ENCODE measurements around the gene HNRNPDL. TPM values are rescaled to one million over a fixed set of nuclear protein-coding genes. Genes with fewer than 3 reads are reported as not detected.
A peak's percentile ranks its signal among the peaks of the same experiment; 100 is the strongest.

HNRNPDL gene
- total and polyA plus RNA-seq, 2 of the 13 experiments (the other 11 are each of a cell fraction or from before 2014, with no cell fraction given): 167 to 414 TPM

- TF ChIP-seq GRHL1 (CRISPR knock-in tag; conservative IDR thresholded peaks at IDR 0.05): no peak
- peak; percentile 33 for TF ChIP-seq ESRRA (CRISPR knock-in tag; IDR thresholded peaks at IDR 0.05; ENCODE audit: low read depth)
- TF ChIP-seq PAF1 (CRISPR knock-in tag; IDR thresholded peaks at IDR 0.05): no peak
- peak; percentile 67; the same call in 1 of the 2 replicates for TF ChIP-seq ZNF598 (CRISPR knock-in tag; IDR thresholded peaks at IDR 0.05; ENCODE audit: borderline replicate concordance)
- TF ChIP-seq SAFB2 (CRISPR knock-in tag; IDR thresholded peaks at IDR 0.05; ENCODE audit: borderline replicate concordance, low read depth): peak; percentile 3; the same call in 1 of the 2 replicates
- peak; percentile 83; the same call in 1 of the 2 replicates for TF ChIP-seq GFI1 (CRISPR knock-in tag; IDR thresholded peaks at IDR 0.05; ENCODE audit: borderline replicate concordance)
- TF ChIP-seq NRL (CRISPR knock-in tag; IDR thresholded peaks at IDR 0.05; ENCODE audit: borderline replicate concordance): peak; percentile 76
- TF ChIP-seq ZGPAT (CRISPR knock-in tag; IDR thresholded peaks at IDR 0.05): peak; percentile 97
- TF ChIP-seq, protein P1, sequence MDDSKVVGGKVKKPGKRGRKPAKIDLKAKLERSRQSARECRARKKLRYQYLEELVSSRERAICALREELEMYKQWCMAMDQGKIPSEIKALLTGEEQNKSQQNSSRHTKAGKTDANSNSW (CRISPR knock-in tag; IDR thresholded peaks at IDR 0.05; ENCODE audit: borderline replicate concordance): no peak; the same call in 1 of the 2 replicates
- peak; percentile 76 for TF ChIP-seq DRAP1 (CRISPR knock-in tag; IDR thresholded peaks at IDR 0.05)
- peak; percentile 82 for TF ChIP-seq ZNF138 (CRISPR knock-in tag; IDR thresholded peaks at IDR 0.05; ENCODE audit: low read depth)
- TF ChIP-seq, protein P2, sequence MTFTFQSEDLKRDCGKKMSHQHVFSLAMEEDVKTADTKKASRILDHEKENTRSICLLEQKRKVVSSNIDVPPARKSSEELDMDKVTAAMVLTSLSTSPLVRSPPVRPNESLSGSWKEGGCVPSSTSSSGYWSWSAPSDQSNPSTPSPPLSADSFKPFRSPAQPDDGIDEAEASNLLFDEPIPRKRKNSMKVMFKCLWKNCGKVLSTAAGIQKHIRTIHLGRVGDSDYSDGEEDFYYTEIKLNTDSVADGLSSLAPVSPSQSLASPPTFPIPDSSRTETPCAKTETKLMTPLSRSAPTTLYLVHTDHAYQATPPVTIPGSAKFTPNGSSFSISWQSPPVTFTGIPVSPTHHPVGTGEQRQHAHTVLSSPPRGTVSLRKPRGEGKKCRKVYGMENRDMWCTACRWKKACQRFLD (CRISPR knock-in tag; IDR thresholded peaks at IDR 0.05; ENCODE audit: borderline replicate concordance): peak; percentile 72; the same call in 1 of the 2 replicates
- peak; percentile 72 for TF ChIP-seq POLR2AphosphoS5 (IDR thresholded peaks at IDR 0.05; ENCODE audit: low read depth, low read length)
- no peak for TF ChIP-seq SETDB1 (CRISPR knock-in tag; IDR thresholded peaks at IDR 0.05; ENCODE audit: borderline replicate concordance)
- peak; percentile 83; the same call in 1 of the 2 replicates for TF ChIP-seq ZZZ3 (CRISPR knock-in tag; IDR thresholded peaks at IDR 0.05; ENCODE audit: borderline replicate concordance)
- no peak for TF ChIP-seq ZNF17 (CRISPR knock-in tag; IDR thresholded peaks at IDR 0.05)
- peak; percentile 85 for TF ChIP-seq ASH2L (IDR thresholded peaks at IDR 0.05; ENCODE audit: insufficient read length, low read depth, low read length)
- TF ChIP-seq NR3C1 (CRISPR knock-in tag; IDR thresholded peaks at IDR 0.05): no peak
- TF ChIP-seq SRF (IDR thresholded peaks at IDR 0.05; ENCODE audit: low read depth, low read length): peak; percentile 56; the same call in 1 of the 2 replicates
- TF ChIP-seq ZNF549 (CRISPR knock-in tag; IDR thresholded peaks at IDR 0.05): no peak
- TF ChIP-seq DNMT1 (CRISPR knock-in tag; IDR thresholded peaks at IDR 0.05): peak; percentile 66; the same call in 1 of the 2 replicates
- peak; percentile 96 for TF ChIP-seq ZMYM4 (CRISPR knock-in tag; IDR thresholded peaks at IDR 0.05)
- peak; percentile 79 for TF ChIP-seq AHR (CRISPR knock-in tag; IDR thresholded peaks at IDR 0.05)
- no peak; the same call in 1 of the 2 replicates for TF ChIP-seq KAT7 (CRISPR knock-in tag; IDR thresholded peaks at IDR 0.05; ENCODE audit: borderline replicate concordance)
- no peak for TF ChIP-seq ZNF546 (CRISPR knock-in tag; conservative IDR thresholded peaks at IDR 0.05)
Observed at GRCh38 chr4:82373816-82374625, 56.2 kb downstream of the HNRNPDL start, which contains the start of gene HNRNPD (continued).
